ENCODE results near the gene KBTBD2.
"Not testable (repeated sequence)": the region's sequence is repeated elsewhere in the genome, so short reads cannot be mapped to it uniquely, and the experiment has no call there.

KBTBD2 gene

DNA sequence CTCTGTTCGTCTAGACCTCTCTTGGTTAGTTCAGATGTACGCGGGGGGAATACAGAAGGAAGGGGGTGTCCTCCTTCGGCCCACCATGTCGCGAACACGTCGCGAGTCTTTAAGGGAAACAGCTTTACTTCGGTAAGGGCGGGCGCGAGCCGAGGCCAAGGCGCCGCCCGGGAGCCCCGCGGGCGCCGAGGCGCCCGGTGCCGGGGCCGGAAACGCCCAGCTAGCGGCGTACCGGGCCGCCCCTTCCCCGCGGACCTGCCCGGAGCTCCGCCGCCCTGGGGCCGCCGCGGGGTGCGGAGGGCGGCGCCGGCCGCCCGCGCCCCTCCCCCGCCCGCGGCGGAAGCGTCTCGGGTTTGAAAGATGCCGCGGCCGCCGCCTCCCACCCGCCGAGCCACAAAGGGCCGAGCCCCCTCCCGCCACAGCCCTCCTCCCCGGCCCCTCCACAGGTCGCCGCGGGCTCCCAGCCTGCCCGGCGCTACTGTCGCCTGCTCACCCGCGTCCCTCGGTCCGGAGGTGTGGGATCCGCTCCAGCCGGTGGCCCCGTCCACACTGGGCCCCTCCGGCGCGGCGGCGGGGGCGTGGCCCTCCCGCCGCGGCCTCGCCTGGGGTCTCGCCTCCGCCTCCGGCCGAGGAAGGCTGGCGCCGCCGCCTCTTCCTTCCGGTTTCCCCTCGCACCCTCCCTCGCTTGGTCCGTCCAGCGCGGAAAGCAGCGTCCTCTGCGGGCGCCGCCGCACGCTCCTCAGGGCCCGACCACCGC, at the start of gene KBTBD2:
Gene KBTBD2, minus strand, starts transcription at position 718 of the 757 bp plus-strand sequence. CDS start 12,156 bp downstream, outside the sequence.
- peak; percentile 67 to 70 for DNase-seq (ENCODE audit: extremely low read depth in 1 of 2, low read depth in 1 of 2)

DNA sequence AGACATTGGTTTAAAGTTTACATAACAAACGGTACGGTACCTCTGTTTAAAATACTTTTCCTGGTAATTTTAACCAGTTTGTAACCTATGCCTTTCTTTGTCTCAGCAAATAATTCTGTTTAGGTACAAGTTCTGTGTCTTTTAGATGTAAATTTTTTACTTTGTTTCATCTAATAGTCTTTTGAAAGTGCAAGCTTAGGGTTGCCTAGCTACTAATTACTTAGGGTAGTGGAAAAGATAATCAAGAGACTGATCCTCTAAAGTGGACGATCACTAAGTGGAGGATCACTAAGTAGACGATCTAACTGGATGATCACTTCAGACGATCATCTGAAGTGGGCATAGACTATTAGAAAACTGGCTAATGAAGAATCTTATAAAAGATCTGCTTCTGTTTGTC, 49.6 kb upstream of the KBTBD2 start:
- no peak for DNase-seq (ENCODE audit: extremely low read depth in 1 of 2, low read depth in 1 of 2)

- DNase-seq (ENCODE audit: extremely low read depth in 1 of 2, low read depth in 1 of 2), result no peak
These were observed 46.0 kb upstream of the KBTBD2 start for GRCh38 chr7:32937344-32938174.

- no peak for DNase-seq (ENCODE audit: extremely low read depth in 1 of 2, low read depth in 1 of 2)
These were observed 45.1 kb upstream of the KBTBD2 start for GRCh38 chr7:32936689-32937088.

GRCh38 chr7:32935558-32935957, 44.0 kb upstream of the KBTBD2 start:
- DNase-seq (ENCODE audit: extremely low read depth in 1 of 2, low read depth in 1 of 2), result no peak

DNA sequence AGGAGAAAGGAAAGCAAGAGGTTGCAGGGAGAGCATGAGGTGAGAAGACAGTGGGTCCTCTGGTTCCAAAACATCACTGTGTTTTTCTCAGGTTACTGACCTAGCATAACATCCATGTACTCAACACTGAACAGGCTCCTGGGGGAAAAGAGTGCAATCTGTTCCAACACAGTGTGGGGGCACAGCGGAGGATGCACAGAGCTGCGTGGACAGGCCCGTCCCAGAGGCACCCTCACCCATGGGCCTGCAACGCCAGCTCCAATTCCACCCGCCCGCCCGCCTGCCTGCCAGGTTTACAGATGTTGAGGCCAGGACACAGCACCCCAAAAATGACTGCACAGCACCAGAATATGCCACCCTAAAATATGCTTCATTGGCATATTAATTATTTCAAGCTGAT, 38.8 kb upstream of the KBTBD2 start:
- DNase-seq (ENCODE audit: extremely low read depth in 1 of 2, low read depth in 1 of 2), result no peak

DNA sequence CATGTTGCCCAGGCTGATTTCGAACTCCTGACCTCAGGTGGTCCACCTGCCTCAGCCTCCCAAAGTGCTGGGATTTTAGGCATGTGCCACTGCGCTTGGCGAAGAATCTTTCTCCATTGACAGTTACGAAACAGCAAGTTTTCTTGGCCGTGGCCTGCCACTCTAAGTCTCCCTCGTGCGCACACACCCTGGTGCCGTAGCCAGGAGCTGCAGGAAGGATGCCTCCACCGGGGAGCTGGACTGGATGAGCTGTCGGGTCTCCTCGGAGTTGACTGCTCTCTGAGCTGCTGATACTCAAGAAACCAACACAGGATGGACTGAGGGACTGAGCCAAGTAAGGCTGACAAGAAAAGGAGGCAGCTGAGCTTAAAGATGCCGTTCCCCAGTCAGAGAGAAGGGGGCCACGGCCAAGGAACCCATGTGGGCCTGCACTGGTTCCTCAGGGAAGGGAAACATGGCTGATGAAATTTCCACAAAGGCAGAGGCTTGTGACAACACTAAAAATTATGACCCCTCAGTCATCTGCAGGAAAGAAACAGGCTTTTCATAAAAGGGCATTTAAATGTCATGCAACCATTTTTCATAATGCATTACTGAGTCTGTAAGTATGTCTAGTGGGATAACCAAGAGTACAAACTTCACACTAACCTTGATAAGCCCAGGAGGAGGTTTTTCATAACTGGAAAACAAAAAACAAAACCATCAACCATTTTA, 38.0 kb upstream of the KBTBD2 start:
- no peak for DNase-seq (ENCODE audit: extremely low read depth in 1 of 2, low read depth in 1 of 2)

GRCh38 chr7:32928785-32929298, 37.3 kb upstream of the KBTBD2 start:
- DNase-seq (ENCODE audit: extremely low read depth in 1 of 2, low read depth in 1 of 2), result no peak

GRCh38 chr7:32921896-32922295, 30.3 kb upstream of the KBTBD2 start:
- no peak for DNase-seq (ENCODE audit: extremely low read depth in 1 of 2, low read depth in 1 of 2)

GRCh38 chr7:32916994-32917393, 25.4 kb upstream of the KBTBD2 start:
- not testable (repeated sequence) for DNase-seq (ENCODE audit: extremely low read depth in 1 of 2, low read depth in 1 of 2)

DNA sequence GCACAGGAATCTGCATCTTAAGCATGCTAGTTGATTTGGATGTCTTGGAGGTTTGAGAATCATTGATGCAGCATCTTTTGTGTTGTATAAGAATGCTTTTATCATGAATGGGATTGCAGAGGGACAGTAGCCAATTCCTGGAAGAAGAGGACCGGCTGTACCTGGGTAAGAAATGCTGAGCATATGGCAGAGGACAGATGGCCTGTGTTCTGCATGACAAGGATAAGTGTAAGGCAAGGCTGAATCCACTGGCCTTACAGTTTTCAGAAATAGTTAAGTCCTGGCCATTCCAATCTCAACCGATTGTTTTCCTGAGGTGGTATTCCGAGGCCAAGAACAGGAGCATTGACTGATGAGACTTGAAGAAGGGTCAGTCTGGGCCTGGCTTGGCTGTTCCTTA, 24.4 kb upstream of the KBTBD2 start:
- no peak for DNase-seq (ENCODE audit: extremely low read depth in 1 of 2, low read depth in 1 of 2)

DNA sequence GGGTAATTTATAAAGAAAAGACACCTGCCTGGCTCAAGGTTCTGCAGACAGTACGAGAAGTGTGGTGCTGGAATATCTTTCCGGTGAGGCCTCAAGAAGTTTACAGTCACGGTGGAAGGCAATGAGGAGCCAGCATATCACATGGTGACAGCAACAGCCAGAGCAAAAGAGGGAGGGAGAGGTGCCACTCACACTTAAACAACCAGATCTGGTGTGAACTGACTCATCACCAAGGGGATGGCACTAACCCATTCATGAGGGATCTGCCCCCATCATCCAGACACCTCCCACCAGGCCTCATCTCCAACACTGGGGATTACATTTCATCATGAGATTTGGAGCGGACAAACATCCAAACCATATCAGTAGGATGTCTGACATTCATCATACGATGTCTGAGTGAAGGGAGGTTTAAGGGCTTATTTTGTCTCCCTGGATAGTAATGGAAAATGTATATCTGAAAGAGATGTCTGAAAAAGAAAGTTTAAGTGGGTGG, 23.5 kb upstream of the KBTBD2 start:
- DNase-seq (ENCODE audit: extremely low read depth in 1 of 2, low read depth in 1 of 2), result no peak

DNA sequence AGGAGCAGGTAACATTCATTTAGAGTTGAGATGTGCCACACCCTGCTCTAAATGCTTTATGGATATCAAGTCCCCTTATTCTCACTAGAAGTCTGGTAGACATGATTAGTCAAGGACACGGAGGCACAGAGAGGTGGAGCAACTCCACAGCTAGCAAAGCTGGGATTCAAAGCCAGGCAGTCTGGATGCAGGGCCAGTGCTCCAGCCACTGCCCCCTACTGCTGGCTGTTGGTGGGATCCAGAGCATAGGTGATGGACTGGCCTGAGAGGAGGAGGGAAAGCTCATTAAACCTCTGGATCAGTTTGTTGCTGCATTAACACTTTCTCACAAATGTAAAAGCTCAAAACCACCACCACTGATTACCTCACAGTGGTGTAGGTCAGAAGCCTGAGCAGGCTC, 22.6 kb upstream of the KBTBD2 start:
- no peak for DNase-seq (ENCODE audit: extremely low read depth in 1 of 2, low read depth in 1 of 2)

- DNase-seq (ENCODE audit: extremely low read depth in 1 of 2, low read depth in 1 of 2), result no peak
These were observed 18.6 kb upstream of the KBTBD2 start for GRCh38 chr7:32910195-32910594.

GRCh38 chr7:32905175-32905662, 13.7 kb upstream of the KBTBD2 start:
- DNase-seq (ENCODE audit: extremely low read depth in 1 of 2, low read depth in 1 of 2), result peak; percentile 39 to 71

GRCh38 chr7:32901629-32902028, 10.1 kb upstream of the KBTBD2 start:
- DNase-seq (ENCODE audit: extremely low read depth in 1 of 2, low read depth in 1 of 2), result no peak

DNA sequence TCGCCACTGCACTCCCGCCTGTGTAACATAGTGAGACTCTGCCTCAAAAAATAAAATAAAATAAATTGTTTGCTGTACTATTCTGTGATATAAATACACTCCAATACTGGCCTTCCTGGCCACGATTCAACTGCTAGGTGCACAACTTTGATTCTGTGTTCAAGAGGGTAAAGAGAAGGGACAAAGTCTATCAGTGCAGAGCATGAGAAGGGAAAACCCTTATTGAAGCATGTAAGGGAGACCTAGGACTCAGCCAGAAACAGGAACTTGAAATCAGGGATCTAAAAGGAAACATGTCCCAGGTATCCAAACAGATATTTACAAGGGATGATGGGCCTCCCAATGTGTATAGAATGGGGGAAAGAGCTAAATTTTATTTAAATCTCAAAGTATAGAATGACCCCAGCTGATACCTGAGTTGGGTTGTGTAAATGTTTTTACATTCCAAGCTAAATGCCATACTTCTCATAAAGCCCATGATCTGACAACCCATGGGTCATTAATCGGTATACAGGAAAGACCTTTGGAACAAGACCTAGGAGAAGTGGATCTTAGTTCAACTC, 9.0 kb upstream of the KBTBD2 start:
- DNase-seq (ENCODE audit: extremely low read depth in 1 of 2, low read depth in 1 of 2), result no peak

- not testable (repeated sequence) for DNase-seq (ENCODE audit: extremely low read depth in 1 of 2, low read depth in 1 of 2)
These were observed 5.8 kb upstream of the KBTBD2 start for GRCh38 chr7:32897376-32897775.

DNA sequence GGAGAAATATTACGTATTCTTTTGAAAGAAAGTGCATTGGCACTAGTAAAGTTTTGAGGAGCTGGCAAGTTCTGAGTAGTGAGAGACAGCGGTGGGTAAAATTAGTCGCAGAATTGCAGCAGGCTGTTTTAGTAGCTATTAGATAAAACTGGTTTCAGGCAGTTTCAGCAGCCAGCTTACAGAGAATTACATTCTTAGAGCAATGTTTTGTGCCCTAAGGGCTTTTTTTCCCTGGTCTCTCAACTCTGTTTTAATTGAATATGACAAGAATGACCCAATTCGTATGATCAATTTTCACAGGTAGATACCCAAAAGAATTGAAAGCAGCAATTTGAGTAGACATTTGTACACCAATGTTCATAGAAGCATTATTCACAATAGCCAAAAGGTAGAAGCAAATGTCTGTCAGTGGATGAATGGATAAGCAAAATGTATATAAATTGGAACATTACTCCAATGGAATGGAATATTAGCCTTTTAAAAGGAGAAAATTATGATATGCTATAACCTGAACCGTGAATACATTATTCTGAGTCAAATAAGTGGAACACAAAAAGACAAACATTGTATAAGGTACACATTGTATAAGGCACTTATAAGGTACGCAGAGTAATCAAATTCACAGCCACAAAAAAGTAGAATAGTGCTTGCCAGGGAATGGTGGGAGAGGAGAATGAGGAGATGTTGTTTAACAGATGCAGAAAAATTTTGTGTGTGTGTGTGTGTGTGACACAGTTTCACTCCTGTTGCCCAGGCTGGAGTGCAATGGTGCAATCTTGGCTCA, 5.2 kb upstream of the KBTBD2 start:
- DNase-seq (ENCODE audit: extremely low read depth in 1 of 2, low read depth in 1 of 2), result no peak

DNA sequence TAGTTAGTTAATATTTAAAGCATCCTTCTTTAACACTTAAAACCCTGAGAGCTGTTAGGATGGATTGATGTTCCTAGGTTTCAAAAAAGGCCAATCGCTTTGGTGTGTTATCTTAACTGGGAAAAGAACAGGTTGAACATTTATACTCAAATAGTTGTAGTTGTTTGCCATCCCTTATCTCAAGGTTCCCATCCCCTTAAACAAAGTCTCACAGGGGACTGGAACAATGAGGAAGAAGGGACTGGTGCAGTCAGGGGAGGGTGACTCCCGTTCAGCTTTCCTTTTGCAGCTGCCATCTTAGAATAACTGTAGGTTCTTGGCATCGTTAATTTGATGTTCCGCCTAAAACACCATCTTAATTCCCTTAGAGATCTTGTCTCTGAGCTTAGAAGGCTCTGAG, 2.6 kb upstream of the KBTBD2 start:
- no peak for DNase-seq (ENCODE audit: extremely low read depth in 1 of 2, low read depth in 1 of 2)
